Measurements from ENCODE around the gene HOXB13.

Gene HOXB13

GRCh38 chr17:48748718-48749566 is 20.4 kb upstream of the HOXB13 start:
- DNase-seq (ENCODE audit: low read depth in 2 of 2) = no peak

GRCh38 chr17:48747445-48748363 is 19.2 kb upstream of the HOXB13 start:
- no peak for DNase-seq (ENCODE audit: low read depth in 2 of 2)

- no peak for DNase-seq (ENCODE audit: low read depth in 2 of 2)
These were observed 18.4 kb upstream of the HOXB13 start for GRCh38 chr17:48746916-48747444.

- no peak for DNase-seq (ENCODE audit: low read depth in 2 of 2)
These were observed 17.1 kb upstream of the HOXB13 start for GRCh38 chr17:48745381-48746275.

- no peak for DNase-seq (ENCODE audit: low read depth in 2 of 2)
These were observed 12.0 kb upstream of the HOXB13 start for GRCh38 chr17:48740537-48740936.

GRCh38 chr17:48738803-48739526 is 10.4 kb upstream of the HOXB13 start:
- no peak for DNase-seq (ENCODE audit: low read depth in 2 of 2)

GRCh38 chr17:48738424-48738802 is 9.9 kb upstream of the HOXB13 start:
- no peak for DNase-seq (ENCODE audit: low read depth in 2 of 2)

GRCh38 chr17:48737330-48738043 is 8.9 kb upstream of the HOXB13 start:
- DNase-seq (ENCODE audit: low read depth in 2 of 2) = no peak

- DNase-seq (ENCODE audit: low read depth in 2 of 2) = no peak
These were observed 6.5 kb upstream of the HOXB13 start for GRCh38 chr17:48735062-48735351.

- DNase-seq (ENCODE audit: low read depth in 2 of 2) = no peak
These were observed 5.9 kb upstream of the HOXB13 start for GRCh38 chr17:48734333-48735061.

GRCh38 chr17:48733632-48734328 is 5.2 kb upstream of the HOXB13 start:
- no peak for DNase-seq (ENCODE audit: low read depth in 2 of 2)

GRCh38 chr17:48732688-48733629 is 4.4 kb upstream of the HOXB13 start:
- no peak for DNase-seq (ENCODE audit: low read depth in 2 of 2)

- no peak for DNase-seq (ENCODE audit: low read depth in 2 of 2)
These were observed 2.8 kb upstream of the HOXB13 start for GRCh38 chr17:48731355-48731754.

GRCh38 chr17:48730240-48730550 is 1.6 kb upstream of the HOXB13 start:
- no peak for DNase-seq (ENCODE audit: low read depth in 2 of 2)

- no peak for DNase-seq (ENCODE audit: low read depth in 2 of 2)
These were observed 1.0 kb upstream of the HOXB13 start for GRCh38 chr17:48729335-48730239.

GRCh38 chr17:48727415-48728175 is 955 bp downstream of the HOXB13 start:
- no peak for DNase-seq (ENCODE audit: low read depth in 2 of 2)

All from activated CD8-positive, alpha-beta memory T cell treated with anti-CD3 and anti-CD28 coated beads for 4 hours (primary cell).